ENCODE data around the gene TMEM51. TPM values are rescaled to one million over a fixed set of nuclear protein-coding genes. Genes with fewer than 3 reads are reported as not detected.
A peak's percentile ranks its signal among the peaks of the same experiment; 100 is the strongest.

TMEM51 gene
- total RNA-seq, 2 donors from 2014 or later = 0.35 TPM; not detected in 1

- H3K36me3 Mint-ChIP-seq = no peaks in the 10 kb centered on the region
- no peak for ATAC-seq
- no peak for DNase-seq (ENCODE audit: low spot score in 2 of 2)
- H3K27ac Mint-ChIP-seq = no peak overlapping the region
- no peaks in the 10 kb centered on the region for H3K9me3 Mint-ChIP-seq
Measured at GRCh38 chr1:15256584-15256983, 103.0 kb downstream of the TMEM51 start.

- Mint-ChIP-seq H3K9me3 (no peaks in the 10 kb centered on the region), H3K27ac (no peak overlapping the region), H3K36me3 (no peaks in the 10 kb centered on the region)
- DNase-seq (ENCODE audit: low spot score in 2 of 2) (no peak), ATAC-seq (no peak)
Measured at GRCh38 chr1:15257309-15257708, 103.8 kb downstream of the TMEM51 start.

GRCh38 chr1:15258833-15259621 is 105.5 kb downstream of the TMEM51 start:
- DNase-seq (ENCODE audit: low spot score in 2 of 2) (no peak), ATAC-seq (no peak)
- Mint-ChIP-seq H3K9me3 (no peaks in the 10 kb centered on the region), H3K36me3 (peaks cover 0 to under 1% of the 10 kb centered on the region in 2 donors), H3K27ac (no peak overlapping the region)

GRCh38 chr1:15259622-15260007 is 106.1 kb downstream of the TMEM51 start:
- ATAC-seq = no peak
- Mint-ChIP-seq H3K36me3 (peaks cover 0 to 6% of the 10 kb centered on the region in 2 donors), H3K27ac (no peak overlapping the region)

GRCh38 chr1:15260418-15261154 is 107.0 kb downstream of the TMEM51 start:
- peaks cover 0 to 10% of the 10 kb centered on the region in 2 donors for H3K9me3 Mint-ChIP-seq
- ATAC-seq = peak; percentile 33 to 37
- H3K27ac Mint-ChIP-seq = peak overlapping the region in 1 of 2 donors; percentile 38
- peaks cover 0 to 12% of the 10 kb centered on the region in 2 donors for H3K36me3 Mint-ChIP-seq
- peak in 1 of 2 donors; percentile 18 for DNase-seq (ENCODE audit: low spot score in 2 of 2)

More at GRCh38 chr1:15259622-15260007, 106.1 kb downstream of the TMEM51 start:
- H3K9me3 Mint-ChIP-seq = peaks cover 0 to 5% of the 10 kb centered on the region in 2 donors
- DNase-seq (ENCODE audit: low spot score in 2 of 2) = peak in 1 of 2 donors; percentile 16

- Mint-ChIP-seq H3K27ac (peak overlapping the region; percentile 0 to 58), H3K36me3 (peaks cover 0 to 12% of the 10 kb centered on the region in 2 donors), H3K9me3 (peaks cover 0 to 12% of the 10 kb centered on the region in 2 donors)
- DNase-seq (ENCODE audit: low spot score in 2 of 2) (peak in 1 of 2 donors; percentile 47), ATAC-seq (peak; percentile 84)
Measured at GRCh38 chr1:15261155-15262002, 107.8 kb downstream of the TMEM51 start.

- Mint-ChIP-seq H3K27ac (peak overlapping the region in 1 of 2 donors; percentile 0), H3K36me3 (peaks cover 0 to 12% of the 10 kb centered on the region in 2 donors), H3K9me3 (peaks cover 0 to 15% of the 10 kb centered on the region in 2 donors)
- ATAC-seq (no peak), DNase-seq (ENCODE audit: low spot score in 2 of 2) (no peak)
Measured at GRCh38 chr1:15262003-15262377, 108.4 kb downstream of the TMEM51 start.

- H3K27ac Mint-ChIP-seq = no peak overlapping the region
- no peak for DNase-seq (ENCODE audit: low spot score in 2 of 2)
- ATAC-seq = no peak
- H3K36me3 Mint-ChIP-seq = peaks cover 0 to 12% of the 10 kb centered on the region in 2 donors
- peaks cover 0 to 15% of the 10 kb centered on the region in 2 donors for H3K9me3 Mint-ChIP-seq
Measured at GRCh38 chr1:15262706-15263105, 109.2 kb downstream of the TMEM51 start.

GRCh38 chr1:15264769-15265168 is 111.2 kb downstream of the TMEM51 start:
- no peak for ATAC-seq
- peaks cover 0 to 12% of the 10 kb centered on the region in 2 donors for H3K36me3 Mint-ChIP-seq
- no peak for DNase-seq (ENCODE audit: low spot score in 2 of 2)
- peaks cover 0 to 15% of the 10 kb centered on the region in 2 donors for H3K9me3 Mint-ChIP-seq
- H3K27ac Mint-ChIP-seq = no peak overlapping the region

Other genes with a start within 250 kb of the TMEM51 start
- under 1 TPM in 1 of 2 donors, not detected in 1; 0.27 TPM for gene FHAD1, start 93.5 kb downstream of the TMEM51 start, total RNA-seq

Measured in activated naive CD4-positive, alpha-beta T cell treated with anti-CD3 and anti-CD28 coated beads, Interleukin-2, amount 50 U/mL, for 72 hours (primary cell).